GM23338 (cell line): ENCODE data around the gene MPO. TPM values are rescaled to one million over a fixed set of nuclear protein-coding genes. Genes with fewer than 3 reads are reported as not detected.

Experiments used
- ATAC-seq: fragments of 200-7000 bp; cut with Tn5 transposase; 3 replicates; pipeline ENCODE4 v1.9.1; 2020
- DNase-seq: peaks from one replicate; pipeline ENCODE4 v3.0.0-alpha.2; 2015; ENCODE audit warnings: low spot score
- H2AFZ ChIP-seq: fragments of 200-600 bp; sonication (generic); 2 replicates; pipeline ENCODE4 v1.8.0; 2016; ENCODE audit warnings: antibody characterized with exemption, mild to moderate bottlenecking, moderate library complexity
- H3F3A ChIP-seq: fragments of 200-600 bp; sonication (generic); replicated peaks from 2 replicates; pipeline ENCODE4 v1.8.0; 2017; ENCODE audit warnings: antibody characterized with exemption, mixed run types, low read depth
- H3K27ac ChIP-seq: fragments of 200-600 bp; sonication (generic); 2 replicates; pipeline ENCODE4 v1.6.1; 2016; ENCODE audit warnings: low read depth
- H3K27me3 ChIP-seq: fragments of 200-600 bp; sonication (generic); 2 replicates; pipeline ENCODE4 v1.8.0; 2016; ENCODE audit warnings: mild to moderate bottlenecking, mixed run types, moderate library complexity; ENCODE audit not compliant: insufficient read depth
- H3K36me3 ChIP-seq: fragments of 200-600 bp; sonication (generic); 2 replicates; pipeline ENCODE4 v1.8.0; 2016; ENCODE audit warnings: mild to moderate bottlenecking; ENCODE audit not compliant: insufficient read depth
- H3K4me1 ChIP-seq: fragments of 200-600 bp; sonication (generic); 2 replicates; pipeline ENCODE4 v1.8.0; 2016; ENCODE audit warnings: mild to moderate bottlenecking, moderate library complexity; ENCODE audit not compliant: insufficient read depth
- H3K4me2 ChIP-seq: fragments of 200-600 bp; sonication (generic); 2 replicates; pipeline ENCODE4 v1.7.1; 2017; ENCODE audit warnings: mixed run types
- H3K4me3 ChIP-seq: fragments of 200-600 bp; sonication (generic); 2 replicates; pipeline ENCODE4 v1.6.1; 2016; ENCODE audit warnings: mixed run types
- H3K79me2 ChIP-seq: fragments of 200-600 bp; sonication (generic); replicated peaks from 2 replicates; pipeline ENCODE4 v1.8.0; 2017; ENCODE audit warnings: mild to moderate bottlenecking; ENCODE audit not compliant: insufficient read depth
- H3K9me2 ChIP-seq: fragments of 200-600 bp; sonication (generic); 2 replicates; pipeline ENCODE4 v1.8.0; 2017; ENCODE audit not compliant: insufficient read depth
- H4K20me1 ChIP-seq: fragments of 200-600 bp; sonication (generic); replicated peaks from 2 replicates; pipeline ENCODE4 v1.8.0; 2017; ENCODE audit warnings: mild to moderate bottlenecking; ENCODE audit not compliant: insufficient read depth
- H3K27ac Mint-ChIP-seq: 2 replicates; pipeline ENCODE4 v1.8.0; 2020; ENCODE audit warnings: inconsistent platforms, mild to moderate bottlenecking, moderate library complexity, mixed read lengths
- H3K27me3 Mint-ChIP-seq: 3 replicates; pipeline ENCODE4 v1.8.0; 2022; ENCODE audit warnings: low read depth, mild to moderate bottlenecking, moderate library complexity, mixed read lengths, inconsistent platforms; ENCODE audit not compliant: insufficient read depth, poor library complexity
- H3K36me3 Mint-ChIP-seq: 3 replicates; pipeline ENCODE4 v1.8.0; 2021; ENCODE audit warnings: low read depth, mild to moderate bottlenecking, inconsistent platforms, moderate library complexity, mixed read lengths
- H3K4me1 Mint-ChIP-seq: 3 replicates; pipeline ENCODE4 v1.8.0; 2020; ENCODE audit warnings: mild to moderate bottlenecking, inconsistent platforms, mixed read lengths
- H3K4me3 Mint-ChIP-seq: 3 replicates; pipeline ENCODE4 v1.8.0; 2021; ENCODE audit warnings: moderate library complexity, mild to moderate bottlenecking, inconsistent platforms, mixed read lengths
- H3K9me3 Mint-ChIP-seq: 3 replicates; pipeline ENCODE4 v1.8.0; 2020; ENCODE audit warnings: moderate library complexity, mild to moderate bottlenecking, inconsistent platforms, mixed read lengths
- EZH2 ChIP-seq: fragments of 200-600 bp; sonication (generic); IDR thresholded peaks from one replicate; pipeline ENCODE4 v1.8.0; 2017; ENCODE audit warnings: antibody characterized with exemption, mild to moderate bottlenecking, low read depth; ENCODE audit not compliant: unreplicated experiment
- EZH2phosphoT487 ChIP-seq: fragments of 200-600 bp; sonication (generic); IDR thresholded peaks from one replicate; pipeline ENCODE4 v1.8.1; 2018; ENCODE audit warnings: antibody characterized with exemption; ENCODE audit not compliant: unreplicated experiment
- POLR2AphosphoS5 ChIP-seq: IDR thresholded peaks from 2 replicates; pipeline ENCODE4 v1.6.1; 2016; ENCODE audit warnings: antibody characterized with exemption, low read depth
- STAT1 ChIP-seq: IDR thresholded peaks from one replicate; pipeline ENCODE4 v1.6.1; 2016; ENCODE audit warnings: antibody characterized with exemption; ENCODE audit not compliant: unreplicated experiment
- ZNF114 ChIP-seq: fragments of 250-450 bp; sonication (Bioruptor Pico); IDR thresholded peaks from 2 replicates; pipeline ENCODE4 v1.5.0; 2020; ENCODE audit warnings: mild to moderate bottlenecking, moderate library complexity
- ZNF462 ChIP-seq: fragments of 250-450 bp; sonication (Bioruptor Pico); IDR thresholded peaks from 2 replicates; pipeline ENCODE4 v1.5.0; 2020; ENCODE audit warnings: mild to moderate bottlenecking, moderate library complexity
- polyA plus RNA-seq: library from polyadenylated mRNA; unstranded; fragments of >200 nt; fragmentation: Nextera tagmentation; extraction: Ambion mirVana; gene quantifications from 2 replicates; pipeline ENCODE4 v1.2.1, GENCODE V29; 2016
- total RNA-seq: library from RNA; depleted of rRNA; stranded (reverse); fragments of >200 nt; shearing (Covaris generic); gene quantifications from 2 replicates; pipeline ENCODE4 v1.2.3, GENCODE V29; 2014
- TF ChIP-seq, protein P1 (sequence below): IDR thresholded peaks from one replicate; pipeline ENCODE4 v1.6.1; 2018; ENCODE audit warnings: antibody characterized with exemption; ENCODE audit not compliant: unreplicated experiment

MPO gene
- total and polyA plus RNA-seq, 2 experiments from 2014 or later = 0.08 TPM; not detected in 1

- Histone ChIP-seq H4K20me1 (no peaks in the 10 kb centered on the region), H3K27ac (no peak overlapping the region), H3K4me1 (peaks cover 10% of the 10 kb centered on the region; the same call in 1 of the 2 replicates), H3K36me3 (no peaks in the 10 kb centered on the region), H2AFZ (no peak overlapping the region), H3K9me2 (0 out of 2 replicates have a peak, but pooled peaks cover 4% of the 10 kb centered on the region), H3K27me3 (peaks cover 66% of the 10 kb centered on the region), H3F3A (no peaks in the 10 kb centered on the region), H3K79me2 (no peaks in the 10 kb centered on the region), H3K4me2 (no peak overlapping the region; the same call in 1 of the 2 replicates), H3K4me3 (no peak overlapping the region)
- TF ChIP-seq ZNF462 (CRISPR knock-in tag) = no peak
- TF ChIP-seq ZNF114 = no peak
- TF ChIP-seq EZH2 = no peak
- TF ChIP-seq POLR2AphosphoS5 = no peak
- TF ChIP-seq, protein P1, sequence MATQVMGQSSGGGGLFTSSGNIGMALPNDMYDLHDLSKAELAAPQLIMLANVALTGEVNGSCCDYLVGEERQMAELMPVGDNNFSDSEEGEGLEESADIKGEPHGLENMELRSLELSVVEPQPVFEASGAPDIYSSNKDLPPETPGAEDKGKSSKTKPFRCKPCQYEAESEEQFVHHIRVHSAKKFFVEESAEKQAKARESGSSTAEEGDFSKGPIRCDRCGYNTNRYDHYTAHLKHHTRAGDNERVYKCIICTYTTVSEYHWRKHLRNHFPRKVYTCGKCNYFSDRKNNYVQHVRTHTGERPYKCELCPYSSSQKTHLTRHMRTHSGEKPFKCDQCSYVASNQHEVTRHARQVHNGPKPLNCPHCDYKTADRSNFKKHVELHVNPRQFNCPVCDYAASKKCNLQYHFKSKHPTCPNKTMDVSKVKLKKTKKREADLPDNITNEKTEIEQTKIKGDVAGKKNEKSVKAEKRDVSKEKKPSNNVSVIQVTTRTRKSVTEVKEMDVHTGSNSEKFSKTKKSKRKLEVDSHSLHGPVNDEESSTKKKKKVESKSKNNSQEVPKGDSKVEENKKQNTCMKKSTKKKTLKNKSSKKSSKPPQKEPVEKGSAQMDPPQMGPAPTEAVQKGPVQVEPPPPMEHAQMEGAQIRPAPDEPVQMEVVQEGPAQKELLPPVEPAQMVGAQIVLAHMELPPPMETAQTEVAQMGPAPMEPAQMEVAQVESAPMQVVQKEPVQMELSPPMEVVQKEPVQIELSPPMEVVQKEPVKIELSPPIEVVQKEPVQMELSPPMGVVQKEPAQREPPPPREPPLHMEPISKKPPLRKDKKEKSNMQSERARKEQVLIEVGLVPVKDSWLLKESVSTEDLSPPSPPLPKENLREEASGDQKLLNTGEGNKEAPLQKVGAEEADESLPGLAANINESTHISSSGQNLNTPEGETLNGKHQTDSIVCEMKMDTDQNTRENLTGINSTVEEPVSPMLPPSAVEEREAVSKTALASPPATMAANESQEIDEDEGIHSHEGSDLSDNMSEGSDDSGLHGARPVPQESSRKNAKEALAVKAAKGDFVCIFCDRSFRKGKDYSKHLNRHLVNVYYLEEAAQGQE = no peak
- TF ChIP-seq EZH2phosphoT487 = no peak
- TF ChIP-seq STAT1 = no peak
- H3K9me3 Mint-ChIP-seq = peaks cover 12% of the 10 kb centered on the region
- no peak for DNase-seq
- peaks cover 19% of the 10 kb centered on the region for H3K4me1 Mint-ChIP-seq
- no peak overlapping the region for H3K27ac Mint-ChIP-seq
- peaks cover 64% of the 10 kb centered on the region for H3K27me3 Mint-ChIP-seq
- peaks cover 8% of the 10 kb centered on the region for H3K36me3 Mint-ChIP-seq
- ATAC-seq = no peak
- H3K4me3 Mint-ChIP-seq = no peak overlapping the region
These were observed 33.0 kb downstream of the MPO start for GRCh38 chr17:58247511-58248363.
